Body of pancreas (tissue), 4 donors: Measurements from ENCODE around the gene SPRTN. TPM values are rescaled to one million over a fixed set of nuclear protein-coding genes. Genes with fewer than 3 reads are reported as not detected.

ENCODE experiments used
- ATAC-seq: fragments of 150-250 bp; one replicate; pipeline ENCODE4 v1.9.1; 2016
- DNase-seq, 4 donors: peaks; one replicate each; pipeline ENCODE4 v3.0.0-alpha.2; 2019
- H3K27ac ChIP-seq, 4 donors: fragments of 200-600 bp; sonication (generic); 1 replicate in 3 of 4; 2 replicates in 1 of 4; pipeline versions ENCODE4 v1.5.1 to v1.6.1; 2016 to 2019; ENCODE audit warnings: mild to moderate bottlenecking in 1 of 4, mixed read lengths in 1 of 4, moderate library complexity in 1 of 4
- H3K27me3 ChIP-seq, 2 donors: fragments of 200-600 bp; sonication (generic); one replicate each; pipeline ENCODE4 v1.6.0; 2016; ENCODE audit warnings: mild to moderate bottlenecking in 1 of 2
- H3K36me3 ChIP-seq, 2 donors: fragments of 200-600 bp; sonication (generic); replicated peaks in 1 of 2; 2 replicates each; pipeline ENCODE4 v1.5.1; 2016; ENCODE audit warnings: low read depth in 2 of 2; ENCODE audit not compliant: insufficient read depth in 1 of 2
- H3K4me1 ChIP-seq: fragments of 200-600 bp; sonication (generic); one replicate; pipeline ENCODE4 v1.6.0; 2016
- H3K4me3 ChIP-seq, 2 donors: fragments of 200-600 bp; sonication (generic); 1 replicate in 1 of 2; 2 replicates in 1 of 2; pipeline ENCODE4 v1.5.1; 2016 to 2019
- H3K9me3 ChIP-seq, 3 donors: fragments of 200-600 bp; sonication (generic); 1 replicate in 2 of 3; 2 replicates in 1 of 3; pipeline ENCODE4 v1.5.1; 2016
- POLR2A ChIP-seq, 3 donors: fragments of 450-650 bp; IDR thresholded peaks; one replicate each; pipeline ENCODE4 v1.6.1; 2016; ENCODE audit warnings: antibody characterized with exemption in 3 of 3, mild to moderate bottlenecking in 2 of 3
- WGBS, 2 donors: methylation state at CpG; one replicate each; pipeline ENCODE4 v1.1.5; 2017; 5-methylcytosine and 5-hydroxymethylcytosine counted together
- intact Hi-C: fragments of 100-400 bp; cut with DNase I; formaldehyde crosslinking; loops from one replicate; pipeline ENCODE4 v1.15.1; 2023
- total RNA-seq, 2 donors: library from RNA; depleted of rRNA; stranded (reverse); fragments of >200 nt; gene quantifications; one replicate each; pipeline ENCODE4 v1.1.0, GENCODE V29; 2016
- TF ChIP-seq, protein P1 (sequence below), 7 experiments: fragments of 450-650 bp in 4 of 7; fragments of 200-600 bp in 3 of 7; sonication (generic) in 3 of 7; IDR thresholded peaks; one replicate each; pipeline ENCODE4 v1.5.1; 2016 to 2019; ENCODE audit warnings: antibody characterized with exemption in 7 of 7

SPRTN gene
- total RNA-seq, 2 donors from 2014 or later = 10.9 to 11.2 TPM

- Histone ChIP-seq H3K4me3 (no peak overlapping the region), H3K4me1 (no peaks in the 10 kb centered on the region), H3K36me3 (no peaks in the 10 kb centered on the region), H3K27ac (no peak overlapping the region), H3K9me3 (no peaks in the 10 kb centered on the region), H3K27me3 (no peaks in the 10 kb centered on the region)
- TF ChIP-seq POLR2A (IDR thresholded peaks at IDR 0.05) = no peak
- TF ChIP-seq, protein P1, sequence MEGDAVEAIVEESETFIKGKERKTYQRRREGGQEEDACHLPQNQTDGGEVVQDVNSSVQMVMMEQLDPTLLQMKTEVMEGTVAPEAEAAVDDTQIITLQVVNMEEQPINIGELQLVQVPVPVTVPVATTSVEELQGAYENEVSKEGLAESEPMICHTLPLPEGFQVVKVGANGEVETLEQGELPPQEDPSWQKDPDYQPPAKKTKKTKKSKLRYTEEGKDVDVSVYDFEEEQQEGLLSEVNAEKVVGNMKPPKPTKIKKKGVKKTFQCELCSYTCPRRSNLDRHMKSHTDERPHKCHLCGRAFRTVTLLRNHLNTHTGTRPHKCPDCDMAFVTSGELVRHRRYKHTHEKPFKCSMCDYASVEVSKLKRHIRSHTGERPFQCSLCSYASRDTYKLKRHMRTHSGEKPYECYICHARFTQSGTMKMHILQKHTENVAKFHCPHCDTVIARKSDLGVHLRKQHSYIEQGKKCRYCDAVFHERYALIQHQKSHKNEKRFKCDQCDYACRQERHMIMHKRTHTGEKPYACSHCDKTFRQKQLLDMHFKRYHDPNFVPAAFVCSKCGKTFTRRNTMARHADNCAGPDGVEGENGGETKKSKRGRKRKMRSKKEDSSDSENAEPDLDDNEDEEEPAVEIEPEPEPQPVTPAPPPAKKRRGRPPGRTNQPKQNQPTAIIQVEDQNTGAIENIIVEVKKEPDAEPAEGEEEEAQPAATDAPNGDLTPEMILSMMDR (IDR thresholded peaks at IDR 0.05) = no peak
- ATAC-seq = no peak
- intact Hi-C loops = no loop called here
- WGBS, 2 donors = 91 to 93% methylated on average over 25 to 44 of the region's 44 CpGs
- no peak for DNase-seq
Observed at GRCh38 chr1:231317306-231318014, 20.6 kb upstream of the SPRTN start.

- intact Hi-C loops = no loop called here
- Histone ChIP-seq H3K4me3 (no peak overlapping the region), H3K27me3 (no peaks in the 10 kb centered on the region), H3K36me3 (no peaks in the 10 kb centered on the region), H3K4me1 (no peaks in the 10 kb centered on the region), H3K27ac (no peak overlapping the region), H3K9me3 (no peaks in the 10 kb centered on the region)
- ATAC-seq (no peak), DNase-seq (no peak)
- 87 to 92% methylated on average over 15 of the region's 15 CpGs for whole genome bisulfite sequencing, 2 donors
- TF ChIP-seq, protein P1 (IDR thresholded peaks at IDR 0.05) = no peak
- TF ChIP-seq POLR2A (IDR thresholded peaks at IDR 0.05) = no peak
Observed at GRCh38 chr1:231318015-231318355, 20.1 kb upstream of the SPRTN start.

- WGBS, 2 donors = 81% methylated on average over 4 of the region's 4 CpGs
- no peak overlapping the region for H3K27ac ChIP-seq
- intact Hi-C loops = no loop called here
- DNase-seq = no peak
- H3K36me3 ChIP-seq = no peaks in the 10 kb centered on the region
- H3K9me3 ChIP-seq = no peaks in the 10 kb centered on the region
- H3K27me3 ChIP-seq = no peaks in the 10 kb centered on the region
- no peaks in the 10 kb centered on the region for H3K4me1 ChIP-seq
- no peak overlapping the region for H3K4me3 ChIP-seq
- no peak for TF ChIP-seq POLR2A (IDR thresholded peaks at IDR 0.05)
- no peak for ATAC-seq
Observed at GRCh38 chr1:231318568-231318967, 19.5 kb upstream of the SPRTN start.

DNA sequence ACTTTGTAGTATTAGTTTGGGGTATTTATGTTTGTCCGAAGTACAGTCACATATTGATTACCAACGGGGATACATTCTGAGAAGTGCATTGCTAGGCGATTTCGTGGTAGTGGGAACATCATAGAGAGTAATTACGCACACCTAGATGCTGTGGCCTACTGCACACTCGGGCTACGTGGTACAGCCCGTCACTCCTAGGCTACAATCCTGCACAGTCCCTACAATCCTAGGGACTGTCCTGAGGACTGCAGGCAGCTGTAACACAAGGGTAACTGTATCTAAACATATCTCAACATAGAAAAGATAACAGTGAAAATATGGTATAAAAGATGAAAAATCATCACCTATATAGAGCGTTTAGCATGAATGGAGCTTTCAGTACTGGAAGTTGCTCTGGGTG lies 19.0 kb upstream of the SPRTN start:
- H3K27me3 ChIP-seq = no peaks in the 10 kb centered on the region
- no peak for ATAC-seq
- no peaks in the 10 kb centered on the region for H3K4me1 ChIP-seq
- 77 to 89% methylated on average over 9 of the region's 9 CpGs for WGBS, 2 donors
- H3K27ac ChIP-seq = no peak overlapping the region
- TF ChIP-seq, protein P1 (IDR thresholded peaks at IDR 0.05) = no peak
- no peak for TF ChIP-seq POLR2A (IDR thresholded peaks at IDR 0.05)
- no peaks in the 10 kb centered on the region for H3K9me3 ChIP-seq
- intact Hi-C loops = no loop called here
- no peak for DNase-seq
- H3K36me3 ChIP-seq = no peaks in the 10 kb centered on the region
- H3K4me3 ChIP-seq = no peak overlapping the region

DNA sequence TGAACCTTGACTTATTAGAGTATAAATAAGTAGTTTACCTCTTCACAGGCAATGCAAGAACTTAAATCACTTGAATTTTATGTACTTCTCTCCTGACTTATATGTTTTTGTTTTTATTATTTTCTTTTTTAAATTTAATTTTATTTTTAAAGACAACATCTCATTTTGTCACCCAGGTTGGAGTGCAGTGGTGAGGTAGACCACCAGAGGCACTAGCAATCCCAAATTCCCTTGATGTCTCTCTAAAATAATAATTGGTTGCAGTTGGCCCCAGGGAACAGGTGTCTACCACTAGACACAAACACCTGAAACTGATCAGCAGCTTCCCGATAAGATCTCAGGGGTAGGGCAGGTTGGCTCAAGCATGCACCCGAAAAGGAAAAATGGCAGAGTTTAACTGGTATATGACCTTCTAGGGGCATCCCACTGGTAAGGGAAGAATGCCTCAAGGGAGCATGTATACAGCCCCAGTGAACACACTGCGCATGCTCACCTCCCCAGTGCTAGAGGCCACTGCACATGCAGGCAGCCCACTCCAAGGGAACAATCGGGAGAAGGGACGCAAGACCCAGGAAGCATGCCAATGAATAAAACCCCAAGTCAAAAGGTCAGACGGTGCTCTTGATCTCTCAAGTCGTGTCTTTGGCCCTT lies 15.1 kb upstream of the SPRTN start:
- no peak for ATAC-seq
- peaks cover 11% of the 10 kb centered on the region for H3K4me1 ChIP-seq
- WGBS, 2 donors = 76 to 83% methylated on average over 7 of the region's 7 CpGs

More for the DNA sequence above, 15.1 kb upstream of the SPRTN start:
- no peak for TF ChIP-seq POLR2A (IDR thresholded peaks at IDR 0.05)
- TF ChIP-seq, protein P1 (IDR thresholded peaks at IDR 0.05) = no peak
- no peak for DNase-seq
- Histone ChIP-seq H3K27me3 (no peaks in the 10 kb centered on the region), H3K4me3 (no peak overlapping the region), H3K36me3 (no peaks in the 10 kb centered on the region), H3K27ac (no peak overlapping the region), H3K9me3 (no peaks in the 10 kb centered on the region)
- intact Hi-C loops = no loop called here
